LNCAP (cell line): ENCODE data around the gene DDAH1.

Experiments used
- CTCF ChIP-seq: fragments of 450-650 bp; IDR thresholded peaks from 2 replicates; pipeline ENCODE4 v1.5.1; 2017; ENCODE audit warnings: mild to moderate bottlenecking

The DDAH1 gene

GRCh38 chr1:85494904-85495266, 29.9 kb upstream of the DDAH1 start:
- peak; percentile 26; the same call in 1 of the 2 replicates for TF ChIP-seq CTCF

GRCh38 chr1:85494074-85494903, 29.3 kb upstream of the DDAH1 start:
- TF ChIP-seq CTCF, result no peak

GRCh38 chr1:85490270-85490985, 25.5 kb upstream of the DDAH1 start:
- TF ChIP-seq CTCF, result no peak

- no peak for TF ChIP-seq CTCF
These were observed 23.2 kb upstream of the DDAH1 start for GRCh38 chr1:85488126-85488525.

GRCh38 chr1:85485516-85485915, 20.6 kb upstream of the DDAH1 start:
- TF ChIP-seq CTCF, result no peak

GRCh38 chr1:85484716-85485115, 19.8 kb upstream of the DDAH1 start:
- TF ChIP-seq CTCF, result no peak

GRCh38 chr1:85484264-85484663, 19.3 kb upstream of the DDAH1 start:
- no peak for TF ChIP-seq CTCF
